H1 (cell line): ENCODE measurements around the gene SLC26A1. TPM values are rescaled to one million over a fixed set of nuclear protein-coding genes. Genes with fewer than 3 reads are reported as not detected.

Experiments
- ATF3 ChIP-seq: IDR thresholded peaks from 2 replicates; pipeline ENCODE4 v1.6.1; 2011; ENCODE audit warnings: low read depth, mild to moderate bottlenecking, low read length; ENCODE audit not compliant: insufficient read depth
- CHD2 ChIP-seq: IDR thresholded peaks from 2 replicates; pipeline ENCODE4 v1.6.1; 2012; ENCODE audit warnings: low read length, improper control_type of control experiment
- RAD21 ChIP-seq, 2 experiments: IDR thresholded peaks in 1 of 2; conservative IDR thresholded peaks in 1 of 2; 2 replicates each; pipeline ENCODE4 v1.6.1; 2011; ENCODE audit warnings: low read depth in 2 of 2, low read length in 2 of 2, improper control_type of control experiment in 1 of 2, inconsistent platforms in 1 of 2, mild to moderate bottlenecking in 1 of 2, moderate library complexity in 1 of 2
- RNF2 ChIP-seq: fragments of 200-900, 300-1000 bp; sonication (generic); IDR thresholded peaks from 2 replicates; pipeline ENCODE4 v1.7.1; 2016; ENCODE audit warnings: borderline replicate concordance, low read depth, mild to moderate bottlenecking, antibody characterized with exemption, low read length; ENCODE audit not compliant: poor library complexity, severe bottlenecking; ENCODE audit errors: missing control alignments
- SP2 ChIP-seq: IDR thresholded peaks from 2 replicates; pipeline ENCODE4 v1.6.1; 2012; ENCODE audit warnings: mild to moderate bottlenecking, low read length, inconsistent platforms
- SP4 ChIP-seq: IDR thresholded peaks from 2 replicates; pipeline ENCODE4 v1.6.1; 2012; ENCODE audit warnings: low read length, inconsistent platforms
- polyA plus RNA-seq, 7 experiments: library from polyadenylated mRNA; depleted of rRNA in 3 of 7; stranded (reverse) in 5 of 7; unstranded in 2 of 7; fragments of >200 nt in 5 of 7; fragments of 200-250 nt in 2 of 7; gene quantifications; 1 replicate in 5 of 7; 2 replicates in 1 of 7; 4 replicates in 1 of 7; pipeline versions ENCODE4 v1.2.1 to v1.2.3, GENCODE V29; 2011 to 2013; ENCODE audit warnings: missing spikeins in 2 of 7, mixed read lengths in 2 of 7
- total RNA-seq: library from RNA; stranded (reverse); fragmentation: NEBNext Ultra II Directional; extraction: Animal tissue kit (Norgen Biotek cat#: 25700); gene quantifications from 2 replicates; pipeline ENCODE4 v1.2.1, GENCODE V29; 2021

The SLC26A1 gene
- total and polyA plus RNA-seq, 2 of the 8 experiments (the other 6 are each of a cell fraction or from before 2014, with no cell fraction given) = 0.11 TPM; not detected in 1

GRCh38 chr4:1011666-1012033, 18.4 kb upstream of the SLC26A1 start (continued):
- TF ChIP-seq SP4 (no peak), CHD2 (no peak), RAD21 (IDR thresholded peaks at IDR 0.05 in 1 of 2, conservative IDR thresholded peaks at IDR 0.05 in 1 of 2; ENCODE audit: low read depth in 2 of 2, low read length in 2 of 2) (no peak), SP2 (no peak), RNF2 (no peak), ATF3 (no peak)
